Measurements from ENCODE around the gene MAL. TPM values are rescaled to one million over a fixed set of nuclear protein-coding genes. Genes with fewer than 3 reads are reported as not detected.

MAL gene
- total and polyA plus RNA-seq, 2 of the 8 experiments (the other 6 are each of a cell fraction or from before 2014, with no cell fraction given) = not detected

- TF ChIP-seq CTCF (IDR thresholded peaks at IDR 0.05; ENCODE audit: control extremely low read depth in 1 of 3, insufficient read depth in 1 of 3, low read depth in 1 of 3, low read length in 3 of 3) (no peak), BACH1 (IDR thresholded peaks at IDR 0.05; ENCODE audit: low read length) (no peak), CEBPB (IDR thresholded peaks at IDR 0.05; ENCODE audit: low read depth, low read length) (no peak), RBBP5 (IDR thresholded peaks at IDR 0.05; ENCODE audit: borderline replicate concordance, low read depth, low read length) (no peak), BRCA1 (IDR thresholded peaks at IDR 0.05; ENCODE audit: low read depth, low read length) (no peak), CREB1 (IDR thresholded peaks at IDR 0.05) (no peak), PHF8 (conservative IDR thresholded peaks at IDR 0.05; ENCODE audit: low read depth, low read length) (no peak), ZNF274 (IDR thresholded peaks at IDR 0.05; ENCODE audit: borderline replicate concordance, extremely low read depth, low read length) (no peak)
These were observed 525 bp upstream of the MAL start (continued) for GRCh38 chr2:95024960-95025405.

Measured in H1 (cell line).